Lower leg skin (tissue), 4 donors: ENCODE results near the gene ZER1. TPM values are rescaled to one million over a fixed set of nuclear protein-coding genes. Genes with fewer than 3 reads are reported as not detected.
"Not testable (repeated sequence)": the region's sequence is repeated elsewhere in the genome, so short reads cannot be mapped to it uniquely, and the experiment has no call there.

Experiments used
- DNase-seq, 2 donors: peaks; one replicate each; pipeline ENCODE4 v3.0.0-alpha.2; 2019; ENCODE audit warnings: low spot score in 2 of 2
- H3K4me3 ChIP-seq: fragments of 200-600 bp; sonication (generic); 2 replicates; pipeline ENCODE4 v1.5.1; 2017; ENCODE audit warnings: mild to moderate bottlenecking, low read depth; ENCODE audit not compliant: poor library complexity, severe bottlenecking
- CTCF ChIP-seq, 3 donors: fragments of 450-650 bp; IDR thresholded peaks; one replicate each; pipeline ENCODE4 v1.5.1; 2016; ENCODE audit warnings: antibody characterized with exemption in 3 of 3, mild to moderate bottlenecking in 3 of 3, moderate library complexity in 2 of 3
- POLR2A ChIP-seq, 2 donors: fragments of 450-650 bp; IDR thresholded peaks; one replicate each; pipeline ENCODE4 v1.6.1; 2016 to 2017; ENCODE audit warnings: antibody characterized with exemption in 2 of 2, mild to moderate bottlenecking in 1 of 2, moderate library complexity in 1 of 2
- WGBS, 2 donors: methylation state at CpG; one replicate each; pipeline ENCODE4 v1.1.5; 2018; 5-methylcytosine and 5-hydroxymethylcytosine counted together
- intact Hi-C: fragments of 100-400 bp; cut with DNase I; formaldehyde crosslinking; loops from one replicate; pipeline ENCODE4 v1.15.0; 2023; ENCODE audit warnings: low total_unique reads
- total RNA-seq, 4 donors: library from RNA; depleted of rRNA; stranded (reverse); fragments of >200 nt; gene quantifications; one replicate each; pipeline ENCODE4 v1.1.0, GENCODE V29; 2016

Gene ZER1
- total RNA-seq, 4 donors from 2014 or later = 66.5 to 104 (median 73.2) TPM

GRCh38 chr9:128703616-128704355, 67.9 kb downstream of the ZER1 start:
- 72 to 76% methylated on average over 30 to 31 of the region's 31 CpGs for WGBS, 2 donors
- peak in 1 of 2 donors; percentile 86 for DNase-seq
- intact Hi-C loops = no loop called here
- TF ChIP-seq CTCF (IDR thresholded peaks at IDR 0.05) = no peak
- no peak for TF ChIP-seq POLR2A (IDR thresholded peaks at IDR 0.05)
- no peak overlapping the region for H3K4me3 ChIP-seq

- WGBS, 2 donors = 6 to 14% methylated on average over 34 to 37 of the region's 55 CpGs
Observed at GRCh38 chr9:128702949-128703615, 68.6 kb downstream of the ZER1 start.

GRCh38 chr9:128702445-128702948, 69.2 kb downstream of the ZER1 start, which contains the start of gene PKN3:
Gene PKN3 (plus strand): TSS chr9:128702503. CDS start chr9:128702916, 413 bp downstream.
- peak; percentile 75 to 97 for DNase-seq
- no peak for TF ChIP-seq POLR2A (IDR thresholded peaks at IDR 0.05)
- TF ChIP-seq CTCF (IDR thresholded peaks at IDR 0.05) = peak in 1 of 3 donors; percentile 86
- intact Hi-C loops = no loop called here
- H3K4me3 ChIP-seq = peak within 1 kb of the TSS; percentile 37
- 0 to 1% methylated on average over 16 to 39 of the region's 65 CpGs for WGBS, 2 donors

More at GRCh38 chr9:128702949-128703615, 68.6 kb downstream of the ZER1 start:
- DNase-seq = peak in 1 of 2 donors; percentile 87
- TF ChIP-seq POLR2A (IDR thresholded peaks at IDR 0.05) (no peak), CTCF (IDR thresholded peaks at IDR 0.05) (no peak)
- H3K4me3 ChIP-seq = peak overlapping the region; percentile 37
- intact Hi-C loops = no loop called here

- H3K4me3 ChIP-seq = no peak overlapping the region
- no peak for TF ChIP-seq POLR2A (IDR thresholded peaks at IDR 0.05)
- no peak for TF ChIP-seq CTCF (IDR thresholded peaks at IDR 0.05)
- peak in 1 of 2 donors; percentile 45 for DNase-seq
- 77 to 86% methylated on average over 10 of the region's 10 CpGs for WGBS, 2 donors
- intact Hi-C loops = no loop called here
Observed at GRCh38 chr9:128701227-128701854, 70.4 kb downstream of the ZER1 start.

GRCh38 chr9:128699096-128699795, 72.5 kb downstream of the ZER1 start:
- H3K4me3 ChIP-seq, intact Hi-C loops, DNase-seq: not testable (repeated sequence)
- 95 to 96% methylated on average over 30 of the region's 30 CpGs for WGBS, 2 donors
